Stimulated activated CD8-positive, alpha-beta memory T cell treated with anti-CD3 and anti-CD28 coated beads, Interleukin-7, amount 100 ng/mL, for 1 hour (primary cell): Measurements from ENCODE around the gene C5orf15.
A peak's percentile ranks its signal among the peaks of the same experiment; 100 is the strongest.
"Not testable (repeated sequence)": the region's sequence is repeated elsewhere in the genome, so short reads cannot be mapped to it uniquely, and the experiment has no call there.

Source experiments
- DNase-seq, 2 donors: peaks; one replicate each; pipeline ENCODE4 v3.0.0-alpha.2; 2020; ENCODE audit warnings: low read depth in 2 of 2

The C5orf15 gene

GRCh38 chr5:133938039-133938821 lies 30.2 kb downstream of the C5orf15 start:
- no peak for DNase-seq

GRCh38 chr5:133937628-133938027 lies 30.8 kb downstream of the C5orf15 start:
- not testable (repeated sequence) for DNase-seq

- no peak for DNase-seq
Measured at GRCh38 chr5:133936651-133937015, 31.8 kb downstream of the C5orf15 start.

GRCh38 chr5:133935991-133936650 lies 32.3 kb downstream of the C5orf15 start:
- DNase-seq: not testable (repeated sequence)

- DNase-seq: no peak
Measured at GRCh38 chr5:133935667-133935940, 32.8 kb downstream of the C5orf15 start.

- no peak for DNase-seq
Measured at GRCh38 chr5:133934822-133935666, 33.4 kb downstream of the C5orf15 start.

- no peak for DNase-seq
Measured at GRCh38 chr5:133934311-133934710, 34.1 kb downstream of the C5orf15 start.

GRCh38 chr5:133933670-133934295 lies 34.6 kb downstream of the C5orf15 start:
- no peak for DNase-seq

GRCh38 chr5:133933169-133933509 lies 35.3 kb downstream of the C5orf15 start:
- DNase-seq: no peak

- DNase-seq: no peak
Measured at GRCh38 chr5:133932441-133933168, 35.8 kb downstream of the C5orf15 start.

GRCh38 chr5:133931546-133931945 lies 36.9 kb downstream of the C5orf15 start:
- no peak for DNase-seq

- DNase-seq: no peak
Measured at GRCh38 chr5:133930813-133931090, 37.7 kb downstream of the C5orf15 start.

- peak; percentile 11 for DNase-seq
Measured at GRCh38 chr5:133930061-133930812, 38.2 kb downstream of the C5orf15 start.

GRCh38 chr5:133928587-133929393 lies 39.6 kb downstream of the C5orf15 start:
- no peak for DNase-seq

GRCh38 chr5:133927300-133928180 lies 40.9 kb downstream of the C5orf15 start:
- DNase-seq: no peak

GRCh38 chr5:133926489-133927299 lies 41.7 kb downstream of the C5orf15 start:
- DNase-seq: no peak

GRCh38 chr5:133925866-133926488 lies 42.4 kb downstream of the C5orf15 start:
- no peak for DNase-seq

- DNase-seq: no peak
Measured at GRCh38 chr5:133925269-133925668, 43.2 kb downstream of the C5orf15 start.
